ENCODE measurements around the gene METTL23.

DNA sequence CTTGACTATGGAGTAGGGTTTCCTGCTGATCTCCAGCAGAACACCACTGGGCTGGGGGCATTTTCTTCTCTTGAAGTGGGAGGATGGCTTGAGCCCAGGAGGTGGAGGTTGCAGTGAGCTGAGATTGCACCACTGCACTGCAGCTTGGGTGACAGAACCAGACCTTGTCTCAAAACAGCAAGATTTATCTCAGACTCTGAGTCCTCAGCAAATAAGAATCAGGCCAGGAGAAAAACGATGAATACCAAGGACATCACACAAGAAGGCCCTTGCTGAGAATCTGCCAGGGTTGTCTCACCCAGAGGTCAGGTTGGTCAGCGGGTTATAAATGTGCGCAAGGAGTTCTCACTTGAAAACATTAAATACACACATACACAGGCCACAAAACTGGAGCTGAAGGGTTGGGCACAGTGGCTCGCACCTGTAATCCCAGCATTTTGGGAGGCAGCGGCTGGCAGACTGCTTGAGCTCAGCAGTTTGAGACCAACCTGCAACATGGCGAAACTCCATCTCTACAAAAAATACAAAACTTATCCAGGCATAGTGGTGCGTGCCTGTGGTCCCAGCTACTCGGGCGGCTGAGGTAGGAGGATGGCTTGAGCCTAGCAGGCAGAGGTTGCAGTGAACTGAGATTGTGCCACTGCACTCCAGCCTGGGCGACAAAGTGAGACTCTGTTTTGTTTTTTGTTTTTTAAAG lies 23.6 kb upstream of the METTL23 start:
- TF ChIP-seq EP300 (IDR thresholded peaks at IDR 0.05; ENCODE audit: borderline replicate concordance in 1 of 2, low read depth in 2 of 2, low read length in 2 of 2): no peak
- TF ChIP-seq, protein P1, sequence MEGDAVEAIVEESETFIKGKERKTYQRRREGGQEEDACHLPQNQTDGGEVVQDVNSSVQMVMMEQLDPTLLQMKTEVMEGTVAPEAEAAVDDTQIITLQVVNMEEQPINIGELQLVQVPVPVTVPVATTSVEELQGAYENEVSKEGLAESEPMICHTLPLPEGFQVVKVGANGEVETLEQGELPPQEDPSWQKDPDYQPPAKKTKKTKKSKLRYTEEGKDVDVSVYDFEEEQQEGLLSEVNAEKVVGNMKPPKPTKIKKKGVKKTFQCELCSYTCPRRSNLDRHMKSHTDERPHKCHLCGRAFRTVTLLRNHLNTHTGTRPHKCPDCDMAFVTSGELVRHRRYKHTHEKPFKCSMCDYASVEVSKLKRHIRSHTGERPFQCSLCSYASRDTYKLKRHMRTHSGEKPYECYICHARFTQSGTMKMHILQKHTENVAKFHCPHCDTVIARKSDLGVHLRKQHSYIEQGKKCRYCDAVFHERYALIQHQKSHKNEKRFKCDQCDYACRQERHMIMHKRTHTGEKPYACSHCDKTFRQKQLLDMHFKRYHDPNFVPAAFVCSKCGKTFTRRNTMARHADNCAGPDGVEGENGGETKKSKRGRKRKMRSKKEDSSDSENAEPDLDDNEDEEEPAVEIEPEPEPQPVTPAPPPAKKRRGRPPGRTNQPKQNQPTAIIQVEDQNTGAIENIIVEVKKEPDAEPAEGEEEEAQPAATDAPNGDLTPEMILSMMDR (IDR thresholded peaks at IDR 0.05; ENCODE audit: control extremely low read depth in 1 of 3, insufficient read depth in 1 of 3, low read depth in 1 of 3, low read length in 3 of 3): no peak
- TF ChIP-seq TAF1 (IDR thresholded peaks at IDR 0.05; ENCODE audit: low read depth, low read length): no peak
- no peak for TF ChIP-seq ZNF274 (IDR thresholded peaks at IDR 0.05; ENCODE audit: borderline replicate concordance, extremely low read depth, low read length)
- no peak for TF ChIP-seq BRCA1 (IDR thresholded peaks at IDR 0.05; ENCODE audit: low read depth, low read length)
- no peak for TF ChIP-seq EZH2 (IDR thresholded peaks at IDR 0.05; ENCODE audit: low read depth, low read length, severe bottlenecking)
- TF ChIP-seq POLR2A (IDR thresholded peaks at IDR 0.05; ENCODE audit: control extremely low read depth in 1 of 2, low read depth in 2 of 2, low read length in 2 of 2): no peak
- TF ChIP-seq POLR2AphosphoS5 (IDR thresholded peaks at IDR 0.05; ENCODE audit: low read depth, low read length): no peak
